Measurements from ENCODE around the gene EXD2. TPM values are rescaled to one million over a fixed set of nuclear protein-coding genes. Genes with fewer than 3 reads are reported as not detected.

Gene EXD2
- total and polyA plus RNA-seq, 2 of the 13 experiments (the other 11 are each of a cell fraction or from before 2014, with no cell fraction given): 9.5 to 15.1 TPM

DNA sequence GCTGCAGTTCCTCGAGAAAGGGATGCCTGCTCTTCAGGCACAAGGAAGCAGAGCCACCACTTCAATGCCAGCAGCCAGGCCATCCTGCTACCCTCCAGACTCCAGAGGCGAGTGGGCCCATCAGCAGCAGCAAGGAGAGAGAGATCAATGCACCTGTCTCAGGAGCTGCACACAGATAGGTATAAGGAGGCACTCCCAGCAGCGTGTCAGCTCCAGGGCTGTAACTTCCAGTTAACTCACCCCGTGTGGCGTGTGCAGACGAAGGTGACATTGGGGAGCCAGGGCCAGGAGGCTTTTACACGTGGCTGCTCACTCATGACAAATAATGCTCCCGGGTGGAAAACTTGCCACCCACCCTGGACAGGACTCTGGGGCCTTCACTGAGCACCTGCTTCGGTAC lies 92.9 kb downstream of the EXD2 start (continued):
- no peak for TF ChIP-seq PRDM10 (CRISPR knock-in tag; IDR thresholded peaks at IDR 0.05; ENCODE audit: low read depth)
- TF ChIP-seq ZNF570 (CRISPR knock-in tag; IDR thresholded peaks at IDR 0.05; ENCODE audit: borderline replicate concordance): no peak
- no peak for TF ChIP-seq TRIM22 (IDR thresholded peaks at IDR 0.05)

- CTCF ChIA-PET (ENCODE audit: low intra/inter-chr PET ratio, low total read pairs): no interaction called here
- POLR2A ChIA-PET: no interaction called here
Observed at GRCh38 chr14:69285661-69286255, 94.5 kb downstream of the EXD2 start.

More at GRCh38 chr14:69285661-69286255, 94.5 kb downstream of the EXD2 start:
- intact Hi-C loops (cut with micrococcal nuclease; ENCODE audit: unreplicated experiment) (no loop called here), in situ Hi-C loops (cut with HindIII; ENCODE audit: extremely low pct_ligation_motif_present, low pct_unique_long_range_greater_than_20kb) (no loop called here)
- DNase-seq (ENCODE audit: low spot score): no peak
- Histone ChIP-seq H3K4me3 (replicated peaks in 1 of 3; ENCODE audit: insufficient read depth in 1 of 3, low read depth in 2 of 3, low read length in 3 of 3) (no peak overlapping the region), H3K9ac (ENCODE audit: insufficient read depth, low read depth, low read length) (no peak overlapping the region), H3K27ac (ENCODE audit: extremely low read length, insufficient read depth, low read length) (no peak overlapping the region), H3K27me3 (ENCODE audit: control insufficient read depth in 1 of 2, insufficient read depth in 2 of 2, low read length in 2 of 2) (no peaks in the 10 kb centered on the region), H4K20me1 (ENCODE audit: insufficient read depth, low read length) (no peaks in the 10 kb centered on the region), H3K9me3 (ENCODE audit: low read length) (no peaks in the 10 kb centered on the region), H3K79me2 (ENCODE audit: insufficient read depth, low read length) (no peaks in the 10 kb centered on the region), H2AFZ (ENCODE audit: low read length) (no peak overlapping the region), H3K4me1 (ENCODE audit: insufficient read depth, low read length) (peaks cover 17% of the 10 kb centered on the region; the same call in 1 of the 2 replicates), H3K36me3 (replicated peaks in 1 of 2; ENCODE audit: control insufficient read depth in 1 of 2, insufficient read depth in 2 of 2, low read length in 2 of 2) (no peaks in the 10 kb centered on the region), H3K4me2 (ENCODE audit: low read depth, low read length) (no peak overlapping the region)
- ATAC-seq: no peak
- BruUV-seq (replicated peaks): no TSS peak
- 42% methylated on average over 7 of the region's 7 CpGs for WGBS (ENCODE audit: low lambda C conversion rate)
- no peak for TF ChIP-seq ZNF577 (CRISPR knock-in tag; IDR thresholded peaks at IDR 0.05; ENCODE audit: borderline replicate concordance, low read depth)
- TF ChIP-seq HNRNPL (IDR thresholded peaks at IDR 0.05; ENCODE audit: low read depth, low read length): 0 out of 2 replicates have a peak, but pooled peaks have one; percentile 17
- no peak for FAIRE-seq

Measured in HepG2 (cell line).